GM10248 (cell line): ENCODE measurements around the gene EFTUD2.
A peak's percentile ranks its signal among the peaks of the same experiment; 100 is the strongest.

Experiments
- CTCF ChIA-PET: fragments of 300-600 bp; sonication (Branson Sonifier 250); formaldehyde crosslinking; extraction: SDS; loops from one replicate; lab custom pipeline; 2021; ENCODE audit warnings: antibody characterized with exemption; lab: Yijun Ruan, JAX
- POLR2A ChIA-PET: fragments of 350-650 bp; sonication (Branson Sonifier 250); formaldehyde crosslinking; extraction: SDS; loops from one replicate; lab custom pipeline; 2020; ENCODE audit warnings: antibody characterized with exemption; lab: Yijun Ruan, JAX
- DNase-seq: peaks from one replicate; pipeline ENCODE4 v3.0.0; 2012; ENCODE audit errors: extremely low spot score
- TF ChIP-seq, protein P1 (sequence below): IDR thresholded peaks from 2 replicates; pipeline ENCODE4 v1.5.1; 2012; ENCODE audit warnings: mild to moderate bottlenecking, low read depth; ENCODE audit errors: extremely low read depth, missing control alignments, control extremely low read depth

The EFTUD2 gene

DNA sequence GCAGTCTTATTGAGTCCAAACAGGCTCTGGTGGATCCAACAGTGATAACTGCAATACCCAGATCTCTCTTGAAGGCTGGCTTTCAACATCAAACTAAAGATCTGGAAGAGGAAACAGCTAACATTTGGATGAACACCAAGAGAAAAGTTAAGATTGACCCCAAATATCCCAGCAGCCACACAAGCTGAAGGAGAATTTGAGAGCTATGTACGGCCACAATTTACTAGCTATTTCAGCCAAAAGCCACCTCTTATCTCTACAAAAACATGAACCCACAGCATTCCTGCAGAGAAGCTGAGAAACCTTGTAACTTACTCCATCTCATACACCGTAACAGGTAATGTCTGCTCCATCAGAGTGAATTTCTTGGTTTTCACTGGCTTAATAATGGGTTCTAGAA lies 14.3 kb downstream of the EFTUD2 start:
- TF ChIP-seq, protein P1, sequence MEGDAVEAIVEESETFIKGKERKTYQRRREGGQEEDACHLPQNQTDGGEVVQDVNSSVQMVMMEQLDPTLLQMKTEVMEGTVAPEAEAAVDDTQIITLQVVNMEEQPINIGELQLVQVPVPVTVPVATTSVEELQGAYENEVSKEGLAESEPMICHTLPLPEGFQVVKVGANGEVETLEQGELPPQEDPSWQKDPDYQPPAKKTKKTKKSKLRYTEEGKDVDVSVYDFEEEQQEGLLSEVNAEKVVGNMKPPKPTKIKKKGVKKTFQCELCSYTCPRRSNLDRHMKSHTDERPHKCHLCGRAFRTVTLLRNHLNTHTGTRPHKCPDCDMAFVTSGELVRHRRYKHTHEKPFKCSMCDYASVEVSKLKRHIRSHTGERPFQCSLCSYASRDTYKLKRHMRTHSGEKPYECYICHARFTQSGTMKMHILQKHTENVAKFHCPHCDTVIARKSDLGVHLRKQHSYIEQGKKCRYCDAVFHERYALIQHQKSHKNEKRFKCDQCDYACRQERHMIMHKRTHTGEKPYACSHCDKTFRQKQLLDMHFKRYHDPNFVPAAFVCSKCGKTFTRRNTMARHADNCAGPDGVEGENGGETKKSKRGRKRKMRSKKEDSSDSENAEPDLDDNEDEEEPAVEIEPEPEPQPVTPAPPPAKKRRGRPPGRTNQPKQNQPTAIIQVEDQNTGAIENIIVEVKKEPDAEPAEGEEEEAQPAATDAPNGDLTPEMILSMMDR, result no peak
- ChIA-PET CTCF (interaction anchor here (1.0 to 13.3 kb wide), 7 partner anchors 11 to 250 kb away, joined by 3 to 156 read pairs (median 7); partner anchors contain the start of gene ACBD4), POLR2A (interaction anchor here (1.0 kb wide), 1 partner anchor 264 kb away, joined by 3 read pairs; the partner anchor contains the start of gene HEXIM1)
- no peak for DNase-seq

DNA sequence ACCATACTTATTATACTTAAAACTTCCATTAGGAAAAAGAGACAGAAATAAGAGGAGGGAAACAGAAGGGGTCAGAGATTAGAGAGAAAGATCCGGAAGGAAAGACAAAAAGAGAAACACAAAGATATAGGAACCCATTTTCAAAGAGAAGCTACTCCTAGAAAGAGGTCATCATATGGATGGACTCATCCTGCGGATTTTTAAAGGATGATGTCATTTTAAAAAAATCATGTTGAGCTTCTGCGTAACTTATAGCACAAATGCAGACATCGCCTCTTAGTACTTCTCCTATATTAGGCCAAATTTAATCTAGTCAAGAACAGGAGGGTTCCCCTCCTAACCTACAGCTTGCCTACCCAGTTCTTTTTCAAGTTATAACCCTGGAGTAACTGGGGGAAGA lies 18.1 kb downstream of the EFTUD2 start:
- TF ChIP-seq, protein P1, result no peak
- CTCF ChIA-PET, result interaction anchor here (0.6 to 13.3 kb wide), 7 partner anchors 10 to 103 kb away, joined by 3 to 156 read pairs (median 4); no protein-coding TSS in a partner anchor
- no peak for DNase-seq

DNA sequence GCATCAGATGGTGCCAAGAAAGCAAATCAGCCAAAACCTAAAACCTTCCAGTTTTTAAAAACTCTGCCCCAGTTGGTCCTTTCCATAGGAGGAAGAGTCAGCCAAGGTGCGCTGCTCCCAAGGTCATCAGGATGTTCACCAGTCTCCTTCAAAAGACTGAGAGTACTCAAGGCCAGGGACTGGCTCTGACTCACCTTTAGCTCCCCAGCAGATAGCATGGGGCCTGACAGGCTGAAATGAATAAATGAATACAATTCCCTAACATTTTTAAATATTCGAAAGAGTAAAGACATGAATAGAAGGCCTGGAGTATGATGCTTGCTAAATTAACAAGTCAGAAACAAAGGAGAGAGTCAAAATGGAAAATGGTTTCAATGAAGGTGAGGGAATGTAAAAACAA lies 19.2 kb downstream of the EFTUD2 start:
- no peak for DNase-seq
- ChIA-PET POLR2A (interaction anchor here (0.6 kb wide), 1 partner anchor 59 kb away, joined by 7 read pairs; no protein-coding TSS in a partner anchor), CTCF (interaction anchor here (1.0 to 13.3 kb wide), 6 partner anchors 10 to 102 kb away, joined by 3 to 156 read pairs (median 6); no protein-coding TSS in a partner anchor)
- TF ChIP-seq, protein P1, result no peak

More for the DNA sequence above, 18.1 kb downstream of the EFTUD2 start:
- POLR2A ChIA-PET, result no interaction called here

DNA sequence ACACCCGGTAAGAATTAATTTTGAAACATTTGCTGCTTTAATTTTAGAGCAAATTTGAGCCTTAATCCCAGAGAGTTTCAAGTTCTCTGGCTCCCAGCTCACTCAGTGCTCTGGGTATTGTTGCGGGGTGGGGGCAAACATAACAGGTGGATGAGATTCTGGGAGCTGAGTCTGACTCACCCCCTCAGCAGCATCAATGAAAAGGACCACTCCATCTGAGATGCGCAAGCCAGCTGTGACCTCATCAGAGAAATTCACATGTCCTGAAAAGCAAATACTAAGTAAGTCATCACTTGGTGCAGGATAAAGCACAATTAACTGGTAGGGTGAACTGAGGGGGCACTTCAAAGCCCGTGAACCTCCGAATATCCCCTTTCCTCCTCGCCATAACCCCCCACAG lies 19.9 kb downstream of the EFTUD2 start:
- POLR2A ChIA-PET, result interaction anchor here (0.6 to 0.8 kb wide), 2 partner anchors 60 to 269 kb away, joined by 4 to 7 read pairs; partner anchors contain the start of gene HEXIM1
- no peak for DNase-seq
- CTCF ChIA-PET, result interaction anchor here (0.7 to 13.3 kb wide), 14 partner anchors 9 to 218 kb away, joined by 3 to 156 read pairs (median 4); no protein-coding TSS in a partner anchor
- TF ChIP-seq, protein P1, result no peak

DNA sequence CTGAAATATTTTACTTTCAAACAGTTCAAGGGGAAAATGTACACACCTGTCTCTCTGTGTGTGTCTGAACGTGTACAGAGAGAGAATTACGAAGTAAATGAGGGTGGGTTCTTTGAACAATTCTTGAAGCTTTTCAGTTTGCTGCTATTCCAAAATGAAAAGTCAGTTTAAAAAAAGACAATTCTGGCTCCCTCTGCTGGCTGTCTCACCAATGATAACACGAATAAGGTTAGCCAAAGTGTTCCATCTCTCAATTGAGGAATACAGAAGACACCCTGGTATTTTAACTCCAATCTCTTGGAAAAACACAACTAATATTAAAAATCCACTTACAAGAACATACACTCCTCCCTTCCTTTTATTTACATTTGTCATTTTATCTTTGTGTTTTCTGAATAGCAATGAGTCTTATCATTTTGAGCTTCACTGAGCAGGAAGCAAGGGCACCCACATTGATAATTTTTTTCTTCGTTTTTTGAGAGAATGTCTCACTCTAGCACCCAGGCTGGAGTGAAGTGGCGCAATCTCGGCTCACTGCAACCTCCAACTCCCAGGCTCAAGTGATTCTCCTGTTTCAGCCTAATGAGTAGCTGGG lies 20.5 kb downstream of the EFTUD2 start:
- DNase-seq, result peak; percentile 36
- POLR2A ChIA-PET, result interaction anchor here (0.6 to 0.8 kb wide), 2 partner anchors 95 to 270 kb away, joined by 4 to 5 read pairs; partner anchors contain the start of gene HEXIM1
- CTCF ChIA-PET, result interaction anchor here (0.7 to 13.3 kb wide), 20 partner anchors 8 to 669 kb away, joined by 3 to 156 read pairs (median 4); no protein-coding TSS in a partner anchor
- TF ChIP-seq, protein P1, result peak; percentile 48

DNA sequence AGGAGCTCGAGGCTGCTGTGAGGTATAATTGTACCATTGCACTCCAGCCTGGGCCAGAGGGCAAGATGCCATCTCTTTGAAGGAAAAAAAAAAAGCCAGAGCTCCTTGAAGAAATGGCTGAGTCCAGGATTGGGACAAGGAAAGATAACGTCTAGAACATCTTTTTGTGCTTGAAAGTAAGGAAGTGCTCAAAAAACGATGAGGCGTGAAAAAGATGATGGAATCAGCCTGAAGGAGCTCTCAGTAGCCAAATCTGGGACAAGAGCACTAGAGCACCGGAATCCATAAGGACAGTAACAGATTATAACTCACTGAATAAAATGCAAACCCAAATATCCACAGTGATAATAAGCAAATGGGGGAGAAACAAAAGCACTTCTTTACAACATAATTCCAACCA lies 22.1 kb downstream of the EFTUD2 start:
- DNase-seq, result no peak
- TF ChIP-seq, protein P1, result no peak
- CTCF ChIA-PET, result interaction anchor here (0.8 to 13.3 kb wide), 6 partner anchors 12 to 145 kb away, joined by 3 to 156 read pairs (median 8); no protein-coding TSS in a partner anchor
- POLR2A ChIA-PET, result no interaction called here
